Neural cell (in vitro differentiated cells): ENCODE data around the gene KDELR1.

Source experiments
- CTCF ChIP-seq: fragments of 450-650 bp; IDR thresholded peaks from 2 replicates; pipeline ENCODE4 v1.5.1; 2014; ENCODE audit warnings: antibody characterized with exemption, mild to moderate bottlenecking, moderate library complexity; ENCODE audit not compliant: poor library complexity, severe bottlenecking
- EP300 ChIP-seq: fragments of 450-650 bp; conservative IDR thresholded peaks from 2 replicates; pipeline ENCODE4 v1.6.1; 2014; ENCODE audit warnings: antibody characterized with exemption, mild to moderate bottlenecking, moderate library complexity; ENCODE audit not compliant: poor library complexity, severe bottlenecking
- EZH2 ChIP-seq: fragments of 200-600, 300-800 bp; shearing (Covaris generic), sonication (generic); IDR thresholded peaks from 2 replicates; pipeline ENCODE4 v1.6.1; 2014; ENCODE audit warnings: antibody characterized with exemption, low read length, borderline replicate concordance, mild to moderate bottlenecking; ENCODE audit not compliant: insufficient read depth, poor library complexity, severe bottlenecking
- MXI1 ChIP-seq: fragments of 450-650 bp; conservative IDR thresholded peaks from 2 replicates; pipeline ENCODE4 v1.6.1; 2014; ENCODE audit warnings: antibody characterized with exemption, mild to moderate bottlenecking; ENCODE audit not compliant: poor library complexity, severe bottlenecking
- POLR2AphosphoS5 ChIP-seq: IDR thresholded peaks from 2 replicates; pipeline ENCODE4 v1.6.1; 2012
- RAD21 ChIP-seq: fragments of 450-650 bp; conservative IDR thresholded peaks from 2 replicates; pipeline ENCODE4 v1.6.1; 2014; ENCODE audit warnings: antibody characterized with exemption, mild to moderate bottlenecking, moderate library complexity
- REST ChIP-seq: IDR thresholded peaks from 2 replicates; pipeline ENCODE4 v1.6.1; 2012; ENCODE audit warnings: borderline replicate concordance
- SMC3 ChIP-seq: fragments of 450-650 bp; conservative IDR thresholded peaks from 2 replicates; pipeline ENCODE4 v1.6.1; 2014; ENCODE audit warnings: antibody characterized with exemption, mild to moderate bottlenecking, moderate library complexity; ENCODE audit not compliant: poor library complexity
- TAF1 ChIP-seq: IDR thresholded peaks from 2 replicates; pipeline ENCODE4 v1.6.1; 2012; ENCODE audit warnings: low read depth

GRCh38 chr19:48381178-48381950 lies 10.0 kb downstream of the KDELR1 start:
- TF ChIP-seq CTCF (no peak), POLR2AphosphoS5 (no peak), EZH2 (no peak), REST (no peak), RAD21 (no peak), TAF1 (no peak), MXI1 (no peak), SMC3 (no peak), EP300 (no peak)
